Stimulated activated CD8-positive, alpha-beta memory T cell treated with anti-CD3 and anti-CD28 coated beads, Interleukin-7, amount 100 ng/mL, for 4 hours (primary cell): ENCODE measurements around the gene CELF4.
"Not testable (repeated sequence)": the region's sequence is repeated elsewhere in the genome, so short reads cannot be mapped to it uniquely, and the experiment has no call there.

Source experiments
- DNase-seq, 2 donors: peaks; one replicate each; pipeline ENCODE4 v3.0.0-alpha.2; 2020; ENCODE audit warnings: low read depth in 2 of 2

CELF4 gene

DNA sequence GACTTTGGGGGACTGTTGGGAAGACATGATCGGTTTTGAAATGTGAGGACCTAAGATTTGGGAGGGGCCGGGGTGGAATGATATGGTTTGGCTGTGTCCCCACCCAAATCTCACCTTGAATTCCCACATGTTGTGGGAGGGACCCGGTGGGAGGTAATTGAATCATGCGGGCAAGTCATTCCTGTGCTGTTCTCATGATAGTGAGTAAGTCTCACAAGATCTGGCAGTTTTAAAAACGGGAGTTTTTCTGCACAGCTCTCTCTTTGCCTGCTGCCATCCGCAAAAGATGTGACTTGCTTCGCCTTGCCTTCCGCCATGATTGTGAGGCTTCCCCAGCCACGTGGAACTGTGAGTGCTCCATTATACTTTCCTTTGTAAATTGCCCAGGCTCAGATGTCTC, 207.5 kb downstream of the CELF4 start:
- DNase-seq, result not testable (repeated sequence)

DNA sequence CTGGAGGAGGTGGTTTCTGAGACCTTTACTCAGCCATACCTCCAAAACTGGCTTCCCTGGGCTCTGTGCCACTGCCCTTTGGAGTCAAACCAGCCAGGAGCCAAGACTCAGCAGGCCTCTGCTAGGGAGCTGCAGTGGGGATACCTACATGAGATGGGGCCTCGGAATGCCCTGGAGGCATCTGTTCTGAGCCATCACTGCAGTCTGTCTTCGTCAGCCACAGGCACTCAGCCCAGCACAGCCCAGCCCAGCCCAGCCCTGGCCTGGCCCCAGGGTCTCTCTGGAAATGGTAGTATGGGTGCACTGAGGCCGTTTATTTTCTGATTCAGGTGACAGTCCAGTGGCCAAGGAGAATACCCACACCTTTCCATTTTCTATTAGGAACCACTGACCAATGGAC, 209.8 kb downstream of the CELF4 start:
- no peak for DNase-seq

DNA sequence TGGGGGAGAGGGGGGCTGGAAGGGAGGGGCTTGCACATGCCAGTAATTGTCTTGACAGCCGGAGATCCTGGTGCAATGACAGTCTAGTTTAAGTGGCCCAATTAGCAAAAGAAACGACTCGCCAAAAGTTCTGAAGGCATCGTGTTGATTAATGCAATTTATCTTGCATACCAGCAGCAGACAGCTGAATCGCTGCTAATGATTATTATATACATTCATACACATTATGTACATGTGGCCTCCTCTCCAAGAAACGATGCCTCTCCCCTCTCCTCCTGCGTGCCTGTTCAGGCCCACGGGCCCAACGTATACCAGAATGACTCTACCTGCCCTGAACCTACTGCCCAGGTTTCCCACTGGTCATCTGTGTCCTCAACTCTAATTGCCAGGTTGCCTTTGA, 214.5 kb downstream of the CELF4 start:
- no peak for DNase-seq

DNA sequence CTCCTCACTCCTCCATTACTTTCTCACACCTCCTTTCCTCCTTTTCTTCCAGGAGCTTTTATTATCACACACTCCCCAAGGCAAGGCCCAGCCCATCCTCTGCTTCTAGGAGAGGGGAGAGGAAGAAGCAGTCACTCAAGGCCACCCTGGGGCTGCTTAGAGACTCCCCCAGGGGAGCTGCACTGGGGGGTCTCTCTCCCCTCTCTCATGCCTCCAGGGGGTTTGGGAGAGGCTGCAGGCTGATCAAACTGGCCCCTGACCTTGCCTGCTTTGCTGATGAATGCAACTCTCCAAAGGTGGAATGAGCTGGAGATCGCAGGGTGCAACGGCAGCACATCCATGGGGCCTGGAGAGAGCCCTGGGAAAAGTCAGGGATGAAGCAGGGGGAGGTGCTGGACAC, 216.9 kb downstream of the CELF4 start:
- no peak for DNase-seq

GRCh38 chr18:37346048-37346447, 219.6 kb downstream of the CELF4 start:
- DNase-seq, result no peak

DNA sequence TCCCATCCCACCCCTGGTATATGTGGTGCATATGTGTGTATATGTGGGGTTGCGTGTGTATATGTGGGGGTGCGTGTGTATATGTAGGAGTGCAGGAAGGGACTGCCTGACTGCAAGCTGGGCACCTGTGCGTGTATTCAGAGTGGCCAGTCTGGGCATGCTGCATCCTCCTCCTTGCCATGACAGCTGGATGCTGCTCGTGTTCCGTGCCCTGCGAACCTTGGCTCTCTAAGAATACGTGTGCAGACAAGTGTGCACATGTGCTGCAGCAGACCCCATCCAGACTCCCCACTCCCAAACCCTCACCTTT, 222.1 kb downstream of the CELF4 start:
- no peak for DNase-seq

GRCh38 chr18:37341473-37342086, 224.0 kb downstream of the CELF4 start:
- DNase-seq, result no peak

DNA sequence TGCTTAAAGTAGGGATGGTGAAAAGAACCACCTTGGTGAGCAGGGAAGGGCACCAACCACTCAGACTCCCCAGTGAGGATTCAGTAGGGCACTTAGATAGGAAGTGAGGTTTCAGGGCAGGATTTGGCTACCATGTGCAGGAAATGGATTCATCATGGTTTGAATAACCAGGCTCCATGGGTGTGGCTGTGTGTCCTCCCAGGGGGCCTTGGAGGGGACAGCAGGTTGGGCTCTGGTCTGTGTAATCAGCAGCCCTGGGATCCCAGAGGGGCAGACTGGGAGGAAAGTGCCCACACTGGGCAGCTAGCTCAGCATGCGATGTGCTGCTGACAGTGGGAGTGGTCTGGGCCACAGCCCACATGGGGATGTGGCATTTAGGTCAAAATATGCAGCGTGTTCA, 224.6 kb downstream of the CELF4 start:
- no peak for DNase-seq

- DNase-seq, result no peak
Measured at GRCh38 chr18:37339701-37340215, 225.8 kb downstream of the CELF4 start.

- no peak for DNase-seq
Measured at GRCh38 chr18:37336568-37337285, 228.9 kb downstream of the CELF4 start.

GRCh38 chr18:37335409-37335736, 230.2 kb downstream of the CELF4 start:
- no peak for DNase-seq

DNA sequence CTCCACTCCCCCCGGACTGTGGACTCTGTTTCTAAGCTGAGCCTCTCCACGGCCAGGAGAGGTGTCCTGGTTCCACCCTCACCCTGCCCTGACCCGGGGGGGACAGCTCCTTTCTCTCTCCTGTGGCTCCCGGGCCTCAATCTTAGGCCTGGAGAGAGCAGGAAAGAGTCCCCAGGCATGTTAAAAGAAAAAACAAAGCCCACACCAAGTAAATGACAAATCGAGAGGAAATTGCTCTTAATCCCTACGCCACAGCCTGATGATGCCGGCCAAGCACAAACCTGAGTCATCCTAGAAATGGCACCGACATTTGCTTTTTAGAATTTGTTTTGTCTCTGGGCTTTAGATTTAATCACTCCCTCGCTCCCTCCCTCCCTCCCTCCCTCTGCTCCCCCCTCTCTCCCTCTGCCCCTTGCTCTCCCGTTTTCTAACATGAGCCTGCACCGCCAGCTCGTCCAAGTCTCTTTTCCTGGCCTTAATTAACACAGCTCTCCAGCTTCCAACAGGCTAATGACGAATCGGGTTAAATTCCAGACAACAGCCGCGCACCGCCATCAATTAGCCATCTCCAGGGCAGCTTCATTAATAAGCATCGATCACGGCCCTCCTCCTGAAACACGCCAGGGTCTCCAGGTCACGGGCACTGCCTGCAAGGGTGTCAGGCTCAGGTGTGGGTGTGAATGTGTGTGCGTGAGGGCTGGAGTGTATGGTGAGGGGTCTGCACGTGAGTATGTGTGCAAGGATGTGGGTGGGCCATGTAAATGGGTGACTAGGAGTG, 230.8 kb downstream of the CELF4 start:
- DNase-seq, result no peak

DNA sequence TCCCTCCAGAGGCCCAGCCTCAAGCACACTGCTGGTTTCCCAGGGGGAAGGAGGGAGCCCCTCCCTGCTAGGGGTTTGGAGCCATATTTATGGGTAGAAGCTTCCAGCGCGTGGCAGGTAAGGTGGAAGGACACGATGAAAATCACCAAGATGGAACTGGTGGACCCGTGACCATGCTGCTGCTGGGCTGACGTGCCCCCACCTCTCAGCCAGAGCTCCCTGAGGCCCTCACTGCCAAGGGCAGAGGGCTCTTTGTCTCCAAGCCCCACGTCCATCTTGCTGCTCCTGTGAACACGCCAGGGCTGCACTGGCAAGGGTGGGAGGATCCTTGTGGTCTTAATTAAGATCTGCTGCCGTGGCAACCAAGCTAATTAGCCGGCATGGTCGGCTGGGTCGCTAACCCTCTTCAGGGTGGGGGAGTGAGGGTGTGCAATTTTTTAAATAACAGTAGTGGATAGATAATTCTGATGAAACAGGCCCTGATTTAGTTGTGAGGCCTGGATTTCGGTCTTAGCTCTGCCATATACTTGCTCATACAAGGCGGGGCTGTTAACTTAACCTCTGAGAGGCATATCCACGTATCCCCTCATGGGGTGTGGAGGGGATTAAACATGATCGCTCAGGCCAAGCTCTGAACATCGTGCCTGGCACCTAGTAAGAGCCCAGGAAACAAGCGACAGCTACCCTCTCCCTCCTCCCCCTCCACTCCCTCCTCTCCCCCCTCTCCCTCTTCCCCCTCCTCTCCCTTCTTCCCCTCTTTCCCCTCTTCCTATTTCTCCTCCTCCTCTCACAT, 232.8 kb downstream of the CELF4 start:
- DNase-seq, result no peak

- no peak for DNase-seq
Measured at GRCh38 chr18:37332219-37332618, 233.4 kb downstream of the CELF4 start.

- DNase-seq, result no peak
Measured at GRCh38 chr18:37330173-37330572, 235.4 kb downstream of the CELF4 start.

GRCh38 chr18:37328946-37329719, 236.5 kb downstream of the CELF4 start:
- DNase-seq, result no peak

DNA sequence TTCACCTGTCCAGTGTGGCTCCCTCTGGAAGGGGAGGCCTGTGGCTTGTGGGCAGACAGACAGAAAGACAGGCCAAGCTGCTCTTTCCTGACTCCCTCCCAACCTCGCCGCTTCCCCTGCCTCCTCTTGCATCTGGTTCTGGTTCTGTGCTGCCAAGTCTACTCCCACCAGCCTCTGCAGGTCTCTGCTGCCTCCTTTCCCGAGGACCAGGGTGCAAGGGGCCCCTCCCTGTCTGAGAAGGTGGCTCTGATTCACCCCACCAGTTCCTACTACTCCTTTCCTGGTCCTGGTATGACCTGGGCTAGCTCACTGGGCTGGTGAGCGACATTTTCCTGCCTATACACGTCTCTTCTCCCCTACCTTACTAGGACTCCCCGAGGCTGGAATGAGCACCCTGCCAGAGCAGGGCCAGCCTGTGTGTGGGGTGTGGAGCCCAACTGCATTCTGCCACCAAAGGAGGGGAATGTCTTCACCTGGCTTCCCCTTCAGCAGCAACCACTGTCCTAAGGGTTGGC, 238.5 kb downstream of the CELF4 start:
- no peak for DNase-seq

DNA sequence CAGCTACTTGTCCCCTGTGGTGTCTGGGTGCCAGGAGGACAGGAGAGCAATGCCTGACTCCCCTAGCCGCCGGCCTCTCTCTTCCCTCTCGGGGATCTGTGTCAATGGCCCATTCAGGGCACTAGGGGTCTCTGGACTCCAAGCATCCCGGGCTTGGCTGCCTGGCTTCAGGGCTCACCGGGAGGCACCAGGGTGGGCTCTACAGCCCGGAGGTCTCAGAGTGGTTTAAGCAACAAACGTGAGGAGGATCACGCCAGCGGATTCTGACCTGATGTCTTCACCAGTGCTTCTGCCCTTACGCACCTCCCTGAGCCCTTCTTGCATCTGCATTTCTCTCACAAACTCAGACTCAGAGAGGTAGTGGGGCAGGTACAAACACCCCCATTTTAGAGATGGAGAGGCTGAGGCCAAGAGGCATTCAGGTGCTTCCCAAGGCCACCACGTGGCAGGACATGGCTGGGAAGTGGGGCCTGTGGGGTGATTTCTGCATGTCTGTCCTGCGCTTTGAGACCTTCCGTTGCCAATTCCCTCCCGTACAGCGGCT, 243.0 kb downstream of the CELF4 start:
- DNase-seq, result no peak

- DNase-seq, result no peak
Measured at GRCh38 chr18:37321582-37322491, 243.8 kb downstream of the CELF4 start.

GRCh38 chr18:37320317-37320716, 245.3 kb downstream of the CELF4 start:
- no peak for DNase-seq
